Stimulated activated naive CD8-positive, alpha-beta T cell treated with anti-CD3 and anti-CD28 coated beads, Interleukin-15, Interleukin-2, amounts not matched to agents 100 ng/mL and 50 ng/mL, for 24 hours (primary cell): Measurements from ENCODE around the gene DLL4.

Source experiments
- H3K27ac Mint-ChIP-seq: one replicate; pipeline ENCODE4 v1.8.0; 2021; ENCODE audit warnings: mild to moderate bottlenecking, mixed read lengths
- H3K27me3 Mint-ChIP-seq: one replicate; pipeline ENCODE4 v1.8.0; 2021; ENCODE audit warnings: mixed read lengths
- H3K36me3 Mint-ChIP-seq: one replicate; pipeline ENCODE4 v1.8.0; 2021; ENCODE audit warnings: low read depth, mixed read lengths
- H3K4me1 Mint-ChIP-seq: one replicate; pipeline ENCODE4 v1.8.0; 2021; ENCODE audit warnings: low read depth, mixed read lengths
- H3K4me3 Mint-ChIP-seq: one replicate; pipeline ENCODE4 v1.8.0; 2021; ENCODE audit warnings: mild to moderate bottlenecking, mixed read lengths
- H3K9me3 Mint-ChIP-seq: one replicate; pipeline ENCODE4 v1.8.0; 2021; ENCODE audit warnings: mixed read lengths

The DLL4 gene

DNA sequence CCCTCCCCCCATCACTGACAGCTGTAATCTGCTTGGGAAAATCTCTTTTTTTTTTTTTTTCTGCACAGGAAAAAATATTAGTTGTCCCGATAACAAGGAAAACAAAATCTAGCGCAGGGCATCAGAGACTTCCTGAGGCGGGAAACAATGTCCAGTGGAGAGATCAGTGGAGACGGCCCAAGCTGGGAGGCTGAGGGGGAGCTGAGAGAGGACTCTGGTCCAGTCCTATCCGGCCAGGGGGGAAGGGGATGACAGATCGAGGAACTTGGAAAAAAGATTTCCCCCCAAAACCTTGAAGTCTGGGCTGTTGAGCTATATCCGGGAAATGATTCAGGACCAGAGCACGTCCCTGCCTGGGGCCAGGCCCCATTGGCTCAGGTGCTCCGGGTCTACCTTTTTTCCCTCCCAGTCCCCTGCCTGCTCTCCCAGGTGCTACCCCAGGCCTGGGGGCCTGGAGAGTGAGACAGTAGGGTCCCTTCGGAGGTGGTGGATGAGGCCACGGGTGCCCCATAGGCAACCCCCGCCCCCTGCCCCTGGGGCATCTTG, 14.0 kb upstream of the DLL4 start:
- Mint-ChIP-seq H3K27ac (no peak overlapping the region), H3K4me1 (peaks cover 2% of the 10 kb centered on the region), H3K4me3 (no peak overlapping the region), H3K9me3 (no peaks in the 10 kb centered on the region), H3K27me3 (no peaks in the 10 kb centered on the region), H3K36me3 (no peaks in the 10 kb centered on the region)

GRCh38 chr15:40915679-40916078, 13.5 kb upstream of the DLL4 start:
- Mint-ChIP-seq H3K4me3 (no peak overlapping the region), H3K4me1 (no peaks in the 10 kb centered on the region), H3K36me3 (no peaks in the 10 kb centered on the region), H3K27ac (no peak overlapping the region), H3K27me3 (no peaks in the 10 kb centered on the region), H3K9me3 (no peaks in the 10 kb centered on the region)

- H3K36me3 Mint-ChIP-seq: no peaks in the 10 kb centered on the region
- H3K4me3 Mint-ChIP-seq: no peak overlapping the region
- H3K4me1 Mint-ChIP-seq: no peaks in the 10 kb centered on the region
- no peaks in the 10 kb centered on the region for H3K9me3 Mint-ChIP-seq
- no peaks in the 10 kb centered on the region for H3K27me3 Mint-ChIP-seq
- no peak overlapping the region for H3K27ac Mint-ChIP-seq
Observed at GRCh38 chr15:40917585-40917984, 11.6 kb upstream of the DLL4 start.

DNA sequence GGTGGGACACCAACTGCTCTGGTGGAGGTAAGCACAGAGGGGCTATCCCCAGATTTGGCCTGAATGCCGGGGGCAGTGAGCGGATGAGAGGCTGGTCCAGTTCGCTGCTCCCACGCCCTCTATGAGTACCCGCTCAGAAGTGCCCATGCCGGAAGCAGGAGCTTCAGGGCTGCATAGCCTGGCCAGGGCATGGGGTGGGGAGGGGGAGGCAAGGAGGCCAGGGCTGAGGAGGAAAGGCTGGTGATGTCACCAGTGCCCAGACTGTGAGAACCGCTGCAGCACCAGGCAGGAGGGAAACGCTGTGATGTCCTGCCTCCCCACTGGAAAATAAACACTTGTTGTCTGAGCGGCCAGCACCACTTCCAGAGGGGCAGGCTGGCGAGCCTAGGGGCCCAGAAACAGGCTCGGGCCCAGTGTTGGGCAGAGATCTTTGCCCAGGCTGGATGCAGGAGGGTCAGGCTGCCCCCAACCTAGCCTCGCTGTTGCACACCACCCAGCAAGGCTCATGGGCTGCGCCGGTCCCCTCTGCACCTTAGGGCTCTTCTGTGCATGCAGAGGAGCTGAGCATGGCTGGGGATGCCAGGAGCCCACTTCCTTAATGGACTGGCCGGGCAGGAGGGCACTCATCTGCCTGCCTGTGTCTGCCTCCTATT, 10.9 kb upstream of the DLL4 start:
- no peaks in the 10 kb centered on the region for H3K4me1 Mint-ChIP-seq
- H3K4me3 Mint-ChIP-seq: no peak overlapping the region
- H3K36me3 Mint-ChIP-seq: no peaks in the 10 kb centered on the region
- no peaks in the 10 kb centered on the region for H3K27me3 Mint-ChIP-seq
- H3K9me3 Mint-ChIP-seq: no peaks in the 10 kb centered on the region
- H3K27ac Mint-ChIP-seq: no peak overlapping the region

DNA sequence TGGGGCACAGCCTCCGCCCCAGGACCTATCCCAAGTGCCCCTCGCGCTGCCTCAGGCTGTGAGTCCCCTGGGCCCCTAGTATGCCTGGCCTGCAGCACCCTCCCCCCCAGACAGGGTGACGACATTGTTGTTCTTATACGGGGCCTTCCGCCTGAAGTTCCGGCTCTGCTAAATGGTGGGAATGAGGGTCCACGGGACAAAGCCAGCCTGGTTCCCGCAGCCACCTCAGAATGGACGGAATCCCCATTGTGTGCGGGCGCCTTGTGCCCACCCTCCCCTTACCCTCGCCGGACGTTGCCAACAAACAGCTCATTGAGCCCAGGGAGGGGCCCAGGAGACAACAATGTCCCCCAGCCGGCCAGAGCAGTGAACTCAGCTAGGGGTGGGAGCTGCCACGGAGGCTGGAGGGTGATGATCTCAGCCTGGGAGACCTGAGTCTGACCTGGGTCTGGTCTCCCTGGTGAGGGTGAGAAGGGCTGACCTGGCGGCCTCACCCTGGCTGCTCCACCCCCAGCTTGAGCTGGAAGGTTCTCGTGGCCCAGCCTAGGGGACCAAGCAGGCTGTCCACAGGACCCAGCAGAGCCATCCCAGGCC, 10.2 kb upstream of the DLL4 start:
- Mint-ChIP-seq H3K27me3 (no peaks in the 10 kb centered on the region), H3K4me1 (no peaks in the 10 kb centered on the region), H3K9me3 (no peaks in the 10 kb centered on the region), H3K27ac (no peak overlapping the region), H3K36me3 (no peaks in the 10 kb centered on the region), H3K4me3 (no peak overlapping the region)

GRCh38 chr15:40921949-40922607, 7.1 kb upstream of the DLL4 start:
- no peak overlapping the region for H3K27ac Mint-ChIP-seq
- H3K4me3 Mint-ChIP-seq: no peak overlapping the region
- peaks cover 17% of the 10 kb centered on the region for H3K27me3 Mint-ChIP-seq

DNA sequence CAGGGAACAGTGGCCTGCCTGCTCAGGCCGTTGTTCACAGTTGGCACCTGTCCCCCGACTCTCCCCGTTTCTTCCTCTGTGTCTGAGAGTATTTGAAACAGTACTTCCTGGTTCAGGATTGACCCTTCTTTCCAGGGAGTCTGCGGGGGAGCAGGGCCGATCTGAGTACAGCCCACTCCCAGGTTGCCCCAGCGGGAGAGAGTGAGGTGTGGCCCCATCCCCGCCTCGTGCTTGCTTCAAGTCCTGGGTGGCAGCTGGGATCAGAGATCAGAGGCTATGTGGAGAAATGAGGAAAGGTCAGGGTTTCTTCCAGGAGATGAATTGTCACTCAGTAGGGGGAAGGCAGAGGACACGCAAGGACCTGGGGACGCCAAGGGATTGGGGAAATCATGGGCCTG, 6.5 kb upstream of the DLL4 start:
- Mint-ChIP-seq H3K9me3 (no peaks in the 10 kb centered on the region), H3K27me3 (peaks cover 20% of the 10 kb centered on the region), H3K4me1 (peaks cover 23% of the 10 kb centered on the region), H3K36me3 (no peaks in the 10 kb centered on the region), H3K4me3 (no peak overlapping the region), H3K27ac (no peak overlapping the region)

More at GRCh38 chr15:40921949-40922607, 7.1 kb upstream of the DLL4 start:
- H3K36me3 Mint-ChIP-seq: no peaks in the 10 kb centered on the region
- no peaks in the 10 kb centered on the region for H3K9me3 Mint-ChIP-seq
- H3K4me1 Mint-ChIP-seq: peaks cover 19% of the 10 kb centered on the region

DNA sequence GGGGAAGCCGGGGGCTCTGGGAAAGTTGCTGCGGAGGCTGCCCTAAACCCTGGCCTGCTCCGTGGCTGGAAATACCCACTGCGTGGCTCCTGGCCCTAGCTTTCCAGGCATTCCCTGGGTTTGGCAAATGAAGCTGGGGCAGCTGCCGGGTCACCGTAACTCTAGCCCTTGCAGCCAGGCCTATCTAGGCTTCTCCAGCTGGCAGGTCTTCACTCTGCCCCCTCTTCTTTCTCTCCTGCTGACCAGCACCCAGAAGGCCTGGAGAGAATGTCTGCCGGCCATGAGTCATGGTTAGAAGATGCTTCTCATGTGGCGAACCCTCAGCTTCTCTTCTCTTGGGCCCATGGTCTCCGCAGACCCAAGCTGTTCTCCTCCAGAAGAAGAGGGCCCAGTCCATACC, 5.6 kb upstream of the DLL4 start:
- H3K27ac Mint-ChIP-seq: no peak overlapping the region
- peaks cover 21% of the 10 kb centered on the region for H3K27me3 Mint-ChIP-seq
- H3K4me1 Mint-ChIP-seq: peaks cover 23% of the 10 kb centered on the region
- no peaks in the 10 kb centered on the region for H3K9me3 Mint-ChIP-seq
- H3K36me3 Mint-ChIP-seq: no peaks in the 10 kb centered on the region
- H3K4me3 Mint-ChIP-seq: no peak overlapping the region

GRCh38 chr15:40925495-40925862, 3.7 kb upstream of the DLL4 start:
- Mint-ChIP-seq H3K4me3 (peak overlapping the region; percentile 3), H3K4me1 (peaks cover 40% of the 10 kb centered on the region), H3K9me3 (no peaks in the 10 kb centered on the region), H3K36me3 (no peaks in the 10 kb centered on the region), H3K27me3 (peaks cover 38% of the 10 kb centered on the region), H3K27ac (no peak overlapping the region)

DNA sequence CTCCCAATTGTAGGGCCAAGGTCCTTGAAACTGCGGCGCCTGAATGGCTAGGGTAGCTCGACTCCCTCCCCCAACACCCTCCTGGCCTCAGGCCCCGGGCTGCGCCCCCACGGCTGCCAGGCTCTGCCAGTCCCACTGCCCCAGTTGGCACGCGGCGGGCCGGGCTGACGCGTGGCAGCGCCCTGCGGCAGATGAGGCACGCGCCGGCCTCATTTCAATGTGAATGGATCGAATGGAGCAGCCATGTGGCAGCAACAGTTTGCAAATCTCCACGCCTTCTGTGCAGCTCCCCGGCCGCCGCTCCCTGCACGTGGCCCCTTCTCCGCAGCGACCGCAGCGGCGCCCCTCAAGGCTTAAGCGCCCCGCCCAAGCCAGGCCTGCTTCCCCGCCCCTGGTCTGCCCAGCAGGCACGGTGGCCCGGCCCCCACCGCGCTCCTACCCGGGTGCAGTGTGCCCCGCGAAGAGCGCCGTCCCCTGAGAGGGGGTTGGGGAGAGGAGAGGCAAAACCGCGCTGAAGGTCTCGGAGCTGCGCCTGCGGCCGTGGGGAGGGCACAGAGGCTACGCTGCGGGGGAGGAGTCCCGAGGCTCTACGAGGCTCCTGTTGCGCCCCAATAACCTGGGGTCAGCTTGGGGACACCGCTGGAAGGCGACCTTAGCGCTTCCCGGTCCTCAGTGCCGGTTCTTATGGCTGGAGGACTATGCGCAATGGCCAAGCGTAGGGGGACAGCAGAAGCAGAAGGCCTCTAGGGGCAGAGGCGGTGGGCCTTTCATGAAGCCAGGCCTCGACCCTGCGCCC, 3.1 kb upstream of the DLL4 start:
- Mint-ChIP-seq H3K4me1 (peaks cover 46% of the 10 kb centered on the region), H3K9me3 (no peaks in the 10 kb centered on the region), H3K27me3 (peaks cover 44% of the 10 kb centered on the region), H3K27ac (no peak overlapping the region), H3K4me3 (peak overlapping the region; percentile 26), H3K36me3 (no peaks in the 10 kb centered on the region)

GRCh38 chr15:40926659-40927494, 2.3 kb upstream of the DLL4 start:
- H3K27ac Mint-ChIP-seq: no peak overlapping the region
- H3K27me3 Mint-ChIP-seq: peaks cover 52% of the 10 kb centered on the region
- peaks cover 50% of the 10 kb centered on the region for H3K4me1 Mint-ChIP-seq
- H3K4me3 Mint-ChIP-seq: peak overlapping the region; percentile 46
- no peaks in the 10 kb centered on the region for H3K9me3 Mint-ChIP-seq
- no peaks in the 10 kb centered on the region for H3K36me3 Mint-ChIP-seq

DNA sequence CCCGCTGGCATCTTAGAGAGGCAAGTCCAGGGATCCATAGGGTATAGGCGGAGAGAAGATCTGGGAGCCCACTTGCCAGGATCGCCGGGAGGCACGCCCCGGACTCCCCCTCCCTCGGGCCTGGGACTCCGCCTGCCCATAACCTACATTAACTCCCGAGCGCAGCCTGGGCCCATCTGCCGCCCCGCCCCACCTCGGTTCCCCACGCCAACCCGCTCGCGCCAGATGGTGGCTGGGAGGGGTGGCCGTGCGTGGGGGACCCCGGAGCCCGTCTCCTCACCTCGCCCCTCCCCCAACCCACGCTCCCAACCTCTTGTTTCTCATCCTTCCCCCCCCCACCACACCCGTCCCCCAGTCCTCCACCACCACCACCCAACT, 1.7 kb upstream of the DLL4 start:
- peak overlapping the region; percentile 46 for H3K4me3 Mint-ChIP-seq
- no peaks in the 10 kb centered on the region for H3K36me3 Mint-ChIP-seq
- no peak overlapping the region for H3K27ac Mint-ChIP-seq
- peaks cover 57% of the 10 kb centered on the region for H3K27me3 Mint-ChIP-seq
- no peaks in the 10 kb centered on the region for H3K9me3 Mint-ChIP-seq
- peaks cover 50% of the 10 kb centered on the region for H3K4me1 Mint-ChIP-seq

DNA sequence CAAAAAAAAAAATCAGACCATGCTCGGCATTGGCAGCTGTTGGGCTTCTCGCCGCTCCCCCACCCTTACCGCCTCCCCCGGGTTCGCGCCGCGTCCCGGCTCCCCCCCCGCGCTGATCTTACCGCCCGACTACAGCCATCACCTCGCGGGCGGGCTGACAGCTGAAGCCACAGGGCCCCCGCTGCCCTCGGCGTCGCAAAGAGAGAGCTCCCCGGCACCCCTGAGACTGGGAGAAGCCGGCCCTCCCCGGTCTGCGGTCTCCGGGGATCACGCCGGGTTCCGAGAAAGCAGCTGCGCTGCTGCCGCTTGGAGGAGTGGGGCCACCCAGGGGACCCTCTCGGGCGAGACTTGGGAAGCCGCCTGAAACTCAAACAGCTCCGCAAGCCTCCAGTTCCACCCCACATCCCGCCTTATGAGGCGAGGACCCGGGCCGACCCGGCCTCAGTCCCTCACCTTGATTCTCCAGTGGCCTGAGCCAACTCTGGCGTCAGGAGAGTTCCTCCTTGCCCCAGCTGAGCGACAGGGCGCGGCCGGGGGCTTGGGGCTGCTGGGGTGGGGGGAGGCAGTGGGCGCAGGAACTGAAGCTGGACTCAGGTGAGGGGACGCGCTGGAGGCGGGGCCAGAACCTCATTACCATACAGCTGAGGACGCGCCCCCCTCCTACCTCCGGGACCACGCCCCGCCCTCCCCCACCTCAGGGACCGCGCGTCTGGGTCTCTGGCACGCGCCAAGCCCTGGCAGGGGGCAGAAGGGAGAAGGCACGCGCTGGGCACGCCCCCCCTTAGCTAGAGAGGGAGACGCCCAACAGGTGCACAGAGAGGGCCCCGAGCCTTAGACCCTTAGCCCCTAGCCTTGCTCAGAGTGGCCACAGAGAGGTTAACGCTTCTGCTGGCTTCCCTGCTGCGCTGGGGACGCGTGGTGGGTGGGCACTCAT, 1.0 kb upstream of the DLL4 start:
- H3K9me3 Mint-ChIP-seq: no peaks in the 10 kb centered on the region
- no peak overlapping the region for H3K27ac Mint-ChIP-seq
- H3K36me3 Mint-ChIP-seq: no peaks in the 10 kb centered on the region
- H3K27me3 Mint-ChIP-seq: peaks cover 60% of the 10 kb centered on the region
- peaks cover 50% of the 10 kb centered on the region for H3K4me1 Mint-ChIP-seq
- peak overlapping the region; percentile 53 for H3K4me3 Mint-ChIP-seq
